HG02798 (cell line): ENCODE results near the gene SCYL1.
"Not testable (repeated sequence)": the region's sequence is repeated elsewhere in the genome, so short reads cannot be mapped to it uniquely, and the experiment has no call there.

Experiments used
- ATAC-seq: cut with Tn5 transposase; IDR thresholded peaks from one replicate; pipeline ENCODE4 v1.9.1; 2021; ENCODE audit warnings: mild to moderate bottlenecking; ENCODE audit not compliant: unreplicated experiment, poor library complexity

Gene SCYL1

DNA sequence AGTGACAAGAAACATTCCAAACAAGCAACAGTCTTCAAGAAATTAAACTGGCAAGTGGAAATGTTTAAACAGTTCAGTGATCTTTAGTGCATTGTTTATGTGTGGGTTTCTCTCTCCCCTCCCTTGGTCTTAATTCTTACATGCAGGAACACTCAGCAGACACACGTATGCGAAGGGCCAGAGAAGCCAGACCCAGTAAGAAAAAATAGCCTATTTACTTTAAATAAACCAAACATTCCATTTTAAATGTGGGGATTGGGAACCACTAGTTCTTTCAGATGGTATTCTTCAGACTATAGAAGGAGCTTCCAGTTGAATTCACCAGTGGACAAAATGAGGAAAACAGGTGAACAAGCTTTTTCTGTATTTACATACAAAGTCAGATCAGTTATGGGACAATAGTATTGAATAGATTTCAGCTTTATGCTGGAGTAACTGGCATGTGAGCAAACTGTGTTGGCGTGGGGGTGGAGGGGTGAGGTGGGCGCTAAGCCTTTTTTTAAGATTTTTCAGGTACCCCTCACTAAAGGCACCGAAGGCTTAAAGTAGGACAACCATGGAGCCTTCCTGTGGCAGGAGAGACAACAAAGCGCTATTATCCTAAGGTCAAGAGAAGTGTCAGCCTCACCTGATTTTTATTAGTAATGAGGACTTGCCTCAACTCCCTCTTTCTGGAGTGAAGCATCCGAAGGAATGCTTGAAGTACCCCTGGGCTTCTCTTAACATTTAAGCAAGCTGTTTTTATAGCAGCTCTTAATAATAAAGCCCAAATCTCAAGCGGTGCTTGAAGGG is 20.0 kb upstream of the SCYL1 start:
- no peak for ATAC-seq

DNA sequence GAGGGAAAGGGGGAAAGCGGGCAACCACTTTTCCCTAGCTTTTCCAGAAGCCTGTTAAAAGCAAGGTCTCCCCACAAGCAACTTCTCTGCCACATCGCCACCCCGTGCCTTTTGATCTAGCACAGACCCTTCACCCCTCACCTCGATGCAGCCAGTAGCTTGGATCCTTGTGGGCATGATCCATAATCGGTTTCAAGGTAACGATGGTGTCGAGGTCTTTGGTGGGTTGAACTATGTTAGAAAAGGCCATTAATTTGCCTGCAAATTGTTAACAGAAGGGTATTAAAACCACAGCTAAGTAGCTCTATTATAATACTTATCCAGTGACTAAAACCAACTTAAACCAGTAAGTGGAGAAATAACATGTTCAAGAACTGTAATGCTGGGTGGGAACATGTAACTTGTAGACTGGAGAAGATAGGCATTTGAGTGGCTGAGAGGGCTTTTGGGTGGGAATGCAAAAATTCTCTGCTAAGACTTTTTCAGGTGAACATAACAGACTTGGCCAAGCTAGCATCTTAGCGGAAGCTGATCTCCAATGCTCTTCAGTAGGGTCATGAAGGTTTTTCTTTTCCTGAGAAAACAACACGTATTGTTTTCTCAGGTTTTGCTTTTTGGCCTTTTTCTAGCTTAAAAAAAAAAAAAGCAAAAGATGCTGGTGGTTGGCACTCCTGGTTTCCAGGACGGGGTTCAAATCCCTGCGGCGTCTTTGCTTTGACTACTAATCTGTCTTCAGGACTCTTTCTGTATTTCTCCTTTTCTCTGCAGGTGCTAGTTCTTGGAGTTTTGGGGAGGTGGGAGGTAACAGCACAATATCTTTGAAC is 19.2 kb upstream of the SCYL1 start:
- no peak for ATAC-seq

DNA sequence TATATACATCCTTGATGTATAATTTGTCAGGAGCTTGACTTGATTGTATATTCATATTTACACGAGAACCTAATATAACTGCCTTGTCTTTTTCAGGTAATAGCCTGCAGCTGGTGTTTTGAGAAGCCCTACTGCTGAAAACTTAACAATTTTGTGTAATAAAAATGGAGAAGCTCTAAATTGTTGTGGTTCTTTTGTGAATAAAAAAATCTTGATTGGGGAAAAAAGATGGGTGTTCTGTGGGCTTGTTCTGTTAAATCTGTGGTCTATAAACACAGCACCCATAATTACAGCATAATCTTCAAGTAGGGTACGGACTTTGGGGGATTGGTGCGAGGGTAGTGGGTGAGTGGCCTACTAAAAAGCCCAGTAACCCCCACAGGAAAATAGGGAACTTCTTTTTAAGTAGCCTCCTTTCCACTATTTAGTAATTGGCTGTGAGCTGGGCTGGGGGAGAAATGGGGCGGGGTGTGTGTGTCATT is 18.6 kb upstream of the SCYL1 start:
- no peak for ATAC-seq

DNA sequence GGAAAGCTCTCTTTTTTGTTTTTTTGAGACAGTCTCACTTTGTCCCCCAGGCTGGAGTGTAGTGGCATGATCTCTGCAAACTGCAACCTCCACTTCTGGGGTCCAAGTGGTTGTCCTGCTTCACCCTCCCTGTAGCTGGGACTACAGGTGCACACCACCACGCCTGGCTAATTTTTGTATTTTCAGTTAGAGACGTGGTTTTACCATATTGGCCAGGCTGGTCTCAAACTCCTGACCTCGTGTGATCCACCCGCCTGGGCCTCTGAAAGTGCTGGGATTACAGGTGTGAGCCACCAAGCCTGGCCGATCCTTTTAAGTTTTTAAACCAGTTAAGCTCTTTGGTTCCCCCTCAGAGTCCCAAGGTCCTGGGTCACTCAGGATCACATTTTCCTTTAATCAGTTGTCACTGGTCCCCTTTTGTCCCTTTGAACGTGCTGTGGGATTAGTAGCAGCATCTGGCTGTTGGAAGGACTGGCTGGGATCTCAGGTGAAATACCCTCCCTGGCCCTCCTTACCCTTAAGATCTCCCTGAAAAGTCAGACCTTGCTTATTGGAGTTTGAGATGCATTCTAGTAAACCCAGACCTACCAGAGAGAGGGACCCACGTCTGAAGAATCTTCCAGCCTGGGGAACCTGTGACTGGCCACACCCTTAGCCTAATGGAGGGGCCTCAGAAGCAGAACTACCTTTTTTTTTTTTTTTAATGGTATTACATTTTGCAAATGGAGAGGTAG is 17.9 kb upstream of the SCYL1 start:
- ATAC-seq: peak; percentile 43

DNA sequence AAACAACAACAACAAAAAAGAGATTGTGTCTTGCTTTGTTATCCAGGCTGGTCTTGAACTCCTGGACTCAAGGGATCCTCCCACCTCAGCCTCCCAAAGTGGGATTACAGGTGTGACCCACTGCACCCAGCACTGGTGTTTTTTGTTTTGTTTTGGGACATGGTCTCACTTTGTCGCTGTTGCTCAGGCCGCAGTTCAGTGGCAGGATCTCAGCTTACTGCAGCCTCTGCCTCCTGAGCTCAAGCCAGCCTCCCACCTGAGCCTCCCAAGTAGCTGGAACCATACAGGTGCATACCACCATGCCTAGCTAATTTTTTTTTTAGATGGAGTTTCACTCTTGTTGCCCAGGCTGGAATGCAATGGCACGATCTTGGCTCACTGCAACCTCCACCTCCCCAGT is 12.6 kb upstream of the SCYL1 start:
- not testable (repeated sequence) for ATAC-seq

DNA sequence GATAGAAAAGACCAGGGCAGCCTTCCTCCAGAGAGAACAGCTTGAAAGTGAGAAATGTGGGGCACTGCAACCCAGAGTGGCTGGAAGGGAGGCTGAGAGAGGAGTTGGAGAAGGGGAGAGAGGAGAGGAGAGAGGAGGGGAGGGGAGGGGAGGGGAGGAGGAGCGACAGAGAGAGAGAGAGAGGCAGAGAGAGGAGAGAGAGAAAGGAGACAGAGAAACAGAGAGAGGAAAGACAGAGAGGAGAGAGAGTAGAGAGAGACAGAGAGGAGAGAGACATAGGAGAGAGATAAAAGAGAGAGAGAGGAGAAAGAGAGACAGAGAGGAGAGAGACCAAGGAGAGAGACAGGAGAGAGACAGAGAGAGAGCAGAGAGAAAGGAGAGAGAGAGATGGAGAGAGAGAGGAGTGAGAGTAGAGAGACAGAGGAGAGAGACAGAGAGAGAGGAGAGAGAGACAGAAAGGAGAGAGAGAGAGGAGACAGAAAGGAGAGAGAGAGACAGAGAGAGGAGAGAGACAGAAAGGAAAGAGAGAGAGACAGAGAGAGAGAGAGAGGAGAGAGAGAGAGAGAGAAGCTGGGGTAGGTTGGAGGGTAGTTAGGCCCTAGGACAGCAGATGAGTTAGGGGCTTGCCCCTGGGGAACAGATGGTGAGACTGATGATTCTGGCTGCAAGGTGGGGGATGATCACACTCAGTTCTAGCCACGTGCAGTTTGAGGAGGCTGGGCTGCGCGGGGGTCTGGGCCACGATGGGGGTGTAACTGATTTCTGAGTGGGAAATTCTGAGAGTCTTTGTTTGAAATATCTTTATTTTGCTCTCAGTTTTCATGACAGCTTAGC is 8.5 kb upstream of the SCYL1 start:
- ATAC-seq: no peak

DNA sequence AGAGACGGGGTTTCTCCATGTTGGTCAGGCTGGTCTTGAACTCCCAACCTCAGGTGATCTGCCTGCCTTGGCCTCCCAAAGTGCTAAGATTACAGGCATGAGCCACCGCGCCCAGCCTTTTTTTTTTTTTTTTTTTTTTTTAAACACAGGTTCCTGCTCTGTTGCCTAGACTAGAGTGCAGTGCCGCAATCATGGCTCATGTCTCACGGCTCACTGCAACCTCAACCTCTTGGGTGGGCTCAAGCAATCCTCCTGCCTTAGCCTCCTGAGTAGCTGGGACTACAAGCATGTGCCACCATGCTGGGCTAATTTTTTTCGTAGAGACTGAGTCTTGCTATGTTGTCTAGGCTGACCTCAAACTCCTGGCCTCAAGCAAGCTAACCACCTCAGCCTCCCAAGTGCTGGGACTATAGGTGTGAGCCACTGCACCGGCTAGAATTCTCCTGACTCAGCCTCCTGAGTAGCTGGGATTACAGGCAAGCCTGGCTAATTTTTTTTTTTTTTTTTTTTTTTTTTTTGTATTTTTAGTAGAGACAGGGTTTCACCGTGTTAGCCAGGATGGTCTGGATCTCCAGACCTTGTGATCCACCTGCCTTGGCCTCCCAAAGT is 5.8 kb upstream of the SCYL1 start:
- not testable (repeated sequence) for ATAC-seq

DNA sequence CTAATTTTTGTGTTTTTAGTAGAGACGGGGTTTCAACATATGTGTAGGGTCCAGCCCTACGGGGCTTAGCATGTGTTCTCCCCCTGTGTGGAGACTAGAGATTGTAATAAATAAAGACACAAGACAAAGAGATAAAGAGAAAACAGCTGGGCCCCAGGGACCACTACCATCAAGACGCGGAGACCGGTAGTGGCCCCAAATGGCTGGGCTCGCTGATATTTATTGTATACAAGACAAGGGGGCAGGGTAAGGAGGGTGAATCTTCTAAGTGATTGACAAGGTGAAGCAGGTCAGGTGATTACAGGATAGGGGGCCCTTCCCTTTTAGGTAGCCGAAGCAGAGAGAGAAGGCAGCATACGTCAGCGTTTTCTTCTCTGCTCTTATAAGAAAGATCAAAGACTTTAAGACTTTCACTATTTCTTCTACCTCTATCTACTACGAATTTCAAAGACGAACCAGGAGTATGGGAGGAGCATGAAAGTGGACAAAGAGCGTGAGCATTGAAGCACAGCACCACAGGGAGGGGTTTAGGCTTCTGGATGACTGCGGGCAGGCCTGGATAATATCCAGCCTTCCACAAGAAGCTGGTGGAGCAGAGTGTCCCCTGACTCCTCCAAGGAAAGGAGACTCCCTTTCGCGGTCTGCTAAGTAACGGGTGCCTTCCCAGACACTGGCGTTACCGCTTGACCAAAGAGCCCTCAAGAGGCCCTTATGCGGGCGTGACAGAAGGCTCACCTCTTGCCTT is 2.9 kb upstream of the SCYL1 start:
- not testable (repeated sequence) for ATAC-seq

DNA sequence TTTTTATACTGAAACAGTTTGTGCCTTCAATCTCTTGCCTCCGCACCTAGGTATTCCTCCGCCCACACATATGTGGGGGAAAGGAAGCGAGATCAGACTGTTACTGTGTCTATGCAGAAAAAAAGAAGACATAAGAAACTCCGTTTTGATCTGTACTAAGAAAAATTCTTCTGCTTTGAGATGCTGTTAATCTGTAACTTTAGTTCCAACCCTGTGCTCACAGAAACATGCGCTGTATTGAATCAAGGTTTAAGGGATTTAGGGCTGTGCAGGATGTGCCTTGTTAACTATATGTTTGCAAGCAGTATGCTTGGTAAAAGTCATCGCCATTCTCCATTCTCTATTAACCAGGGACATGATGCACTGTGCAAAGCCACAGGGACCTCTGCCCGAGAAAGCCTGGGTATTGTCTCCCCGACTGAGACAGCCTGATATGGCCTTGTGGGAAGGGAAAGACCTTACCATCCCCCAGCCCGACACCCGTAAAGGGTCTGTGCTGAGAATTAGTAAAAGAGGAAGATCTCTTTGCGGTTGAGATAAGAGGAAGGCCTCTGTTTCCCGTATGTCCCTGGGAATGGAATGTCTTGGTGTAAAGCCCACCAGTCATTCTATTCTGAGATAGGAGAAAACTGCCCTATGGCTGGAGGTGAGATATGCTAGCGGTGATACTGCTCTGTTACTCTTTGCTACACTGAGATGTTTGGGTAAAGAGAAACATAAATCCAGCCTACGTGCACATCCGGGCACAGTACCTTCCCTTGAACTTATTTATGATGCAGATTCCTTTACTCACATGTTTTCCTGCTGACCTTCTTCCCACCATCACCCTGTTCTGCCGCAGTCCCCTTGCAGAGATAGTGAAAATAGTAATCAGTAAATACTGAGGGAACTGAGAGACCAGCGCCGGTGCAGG is 1.9 kb upstream of the SCYL1 start:
- ATAC-seq: not testable (repeated sequence)

DNA sequence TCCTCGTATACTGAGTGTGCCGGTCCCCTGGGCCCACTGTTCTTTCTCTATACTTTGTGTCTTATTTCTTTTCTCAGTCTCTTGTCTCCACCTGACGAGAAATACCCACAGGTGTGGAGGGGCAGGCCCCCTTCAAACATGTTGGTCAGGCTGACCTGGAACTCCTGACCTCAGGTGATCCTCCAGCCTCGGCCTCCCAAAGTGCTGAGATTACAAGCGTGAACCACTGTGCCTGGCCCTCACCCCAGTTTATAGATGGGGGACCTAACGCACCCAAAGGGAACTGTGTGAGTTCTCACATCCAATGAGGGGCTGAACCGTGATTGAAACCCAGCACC is 1.3 kb upstream of the SCYL1 start:
- not testable (repeated sequence) for ATAC-seq

DNA sequence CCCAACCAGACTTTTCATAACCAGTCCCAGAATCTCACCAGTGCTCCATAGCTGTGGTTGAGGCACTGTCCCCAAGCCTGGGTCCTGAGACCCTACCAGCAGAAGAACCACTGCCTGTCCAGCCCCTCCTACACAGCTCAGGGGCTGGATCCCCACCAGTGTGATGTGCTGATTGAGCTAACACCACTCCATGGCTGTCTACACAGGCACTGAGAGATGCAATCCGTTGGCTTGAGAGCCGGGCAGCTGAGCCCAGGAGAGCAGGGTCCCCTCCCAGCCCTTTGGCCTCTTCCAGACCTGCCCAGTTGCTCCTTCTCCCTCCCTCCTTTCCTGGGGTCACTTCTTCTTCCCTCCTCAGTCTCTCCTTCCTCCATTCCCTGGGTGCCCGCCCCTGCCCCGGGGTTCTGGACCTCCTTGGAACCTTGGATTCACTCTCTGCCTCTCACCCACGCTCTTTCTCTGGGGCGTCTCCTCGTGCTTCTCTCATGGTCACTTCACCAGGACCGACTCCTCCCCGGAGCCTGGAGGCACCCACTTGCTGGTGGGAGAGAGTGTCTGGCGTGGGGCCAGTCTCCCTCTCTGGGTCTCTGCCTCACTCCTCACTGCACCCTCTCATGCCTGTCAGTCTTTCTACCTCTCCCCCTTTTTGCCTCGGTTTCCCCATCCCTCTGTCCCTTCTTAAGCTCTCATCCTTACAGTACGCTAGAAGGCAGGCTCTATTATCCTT is 706 bp upstream of the SCYL1 start:
- ATAC-seq: no peak

DNA sequence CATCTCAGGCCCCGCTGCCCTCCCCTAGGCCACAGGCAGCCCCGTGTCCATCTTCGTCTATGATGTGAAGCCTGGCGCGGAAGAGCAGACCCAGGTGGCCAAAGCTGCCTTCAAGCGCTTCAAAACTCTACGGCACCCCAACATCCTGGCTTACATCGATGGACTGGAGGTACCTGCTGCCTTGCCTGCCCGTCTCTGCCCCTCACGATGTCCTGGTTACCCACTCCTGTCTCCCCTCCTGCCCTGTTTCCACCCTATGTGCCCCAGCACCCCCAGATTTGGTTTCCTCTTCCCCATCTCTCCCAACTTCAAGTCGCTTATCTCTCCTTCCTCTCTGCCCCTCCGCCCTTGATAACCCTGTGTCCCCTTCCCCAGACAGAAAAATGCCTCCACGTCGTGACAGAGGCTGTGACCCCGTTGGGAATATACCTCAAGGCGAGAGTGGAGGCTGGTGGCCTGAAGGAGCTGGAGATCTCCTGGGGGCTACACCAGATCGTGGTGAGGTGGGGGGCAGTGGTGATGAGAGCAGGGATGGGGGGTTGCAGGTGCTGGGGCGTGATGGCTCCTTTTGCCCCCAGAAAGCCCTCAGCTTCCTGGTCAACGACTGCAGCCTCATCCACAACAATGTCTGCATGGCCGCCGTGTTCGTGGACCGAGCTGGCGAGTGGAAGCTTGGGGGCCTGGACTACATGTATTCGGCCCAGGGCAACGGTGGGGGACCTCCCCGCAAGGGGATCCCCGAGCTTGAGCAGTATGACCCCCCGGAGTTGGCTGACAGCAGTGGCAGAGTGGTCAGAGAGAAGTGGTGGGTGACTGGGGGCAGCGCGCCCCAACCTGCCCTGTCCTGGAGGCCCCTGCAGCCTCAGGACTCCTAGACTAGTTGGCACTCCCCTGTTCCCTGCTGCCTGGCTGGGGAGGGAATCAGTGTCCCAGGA is 930 bp downstream of the SCYL1 start:
- ATAC-seq: no peak

DNA sequence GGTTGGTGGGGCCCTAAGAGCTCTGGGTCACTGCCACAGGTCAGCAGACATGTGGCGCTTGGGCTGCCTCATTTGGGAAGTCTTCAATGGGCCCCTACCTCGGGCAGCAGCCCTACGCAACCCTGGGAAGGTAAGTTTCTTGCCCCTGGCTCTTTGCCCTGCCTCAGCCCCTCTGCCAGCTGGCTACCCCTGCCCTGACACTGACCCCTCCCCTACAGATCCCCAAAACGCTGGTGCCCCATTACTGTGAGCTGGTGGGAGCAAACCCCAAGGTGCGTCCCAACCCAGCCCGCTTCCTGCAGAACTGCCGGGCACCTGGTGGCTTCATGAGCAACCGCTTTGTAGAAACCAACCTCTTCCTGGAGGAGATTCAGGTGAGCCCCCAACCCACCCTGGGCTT is 1.9 kb downstream of the SCYL1 start:
- no peak for ATAC-seq

DNA sequence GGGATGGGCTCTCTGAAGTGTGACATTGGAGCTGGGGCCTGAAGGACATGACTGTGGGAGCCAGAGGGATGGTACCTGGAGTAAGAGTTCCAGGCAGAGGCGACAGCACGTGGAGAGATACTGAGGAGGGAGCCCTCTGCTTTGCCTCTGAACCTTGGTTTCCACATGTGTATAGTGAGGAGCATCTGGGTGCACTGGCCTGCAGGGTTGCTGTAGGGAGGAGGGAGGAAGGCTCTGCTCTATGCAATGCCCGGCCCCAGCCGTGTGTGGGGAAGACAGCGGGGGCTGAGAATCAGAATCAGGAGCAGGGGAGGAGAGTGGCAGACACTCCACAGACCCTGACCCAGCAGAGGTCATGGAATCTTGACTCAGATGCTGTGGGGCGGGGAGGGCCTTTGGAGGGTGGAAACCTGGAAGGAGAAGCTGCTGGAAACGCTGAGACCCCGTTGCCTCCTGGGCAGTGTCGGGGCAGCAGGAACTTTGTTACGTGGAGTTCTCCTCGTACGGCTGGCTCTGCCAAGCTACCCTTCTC is 4.0 kb downstream of the SCYL1 start:
- ATAC-seq: no peak

DNA sequence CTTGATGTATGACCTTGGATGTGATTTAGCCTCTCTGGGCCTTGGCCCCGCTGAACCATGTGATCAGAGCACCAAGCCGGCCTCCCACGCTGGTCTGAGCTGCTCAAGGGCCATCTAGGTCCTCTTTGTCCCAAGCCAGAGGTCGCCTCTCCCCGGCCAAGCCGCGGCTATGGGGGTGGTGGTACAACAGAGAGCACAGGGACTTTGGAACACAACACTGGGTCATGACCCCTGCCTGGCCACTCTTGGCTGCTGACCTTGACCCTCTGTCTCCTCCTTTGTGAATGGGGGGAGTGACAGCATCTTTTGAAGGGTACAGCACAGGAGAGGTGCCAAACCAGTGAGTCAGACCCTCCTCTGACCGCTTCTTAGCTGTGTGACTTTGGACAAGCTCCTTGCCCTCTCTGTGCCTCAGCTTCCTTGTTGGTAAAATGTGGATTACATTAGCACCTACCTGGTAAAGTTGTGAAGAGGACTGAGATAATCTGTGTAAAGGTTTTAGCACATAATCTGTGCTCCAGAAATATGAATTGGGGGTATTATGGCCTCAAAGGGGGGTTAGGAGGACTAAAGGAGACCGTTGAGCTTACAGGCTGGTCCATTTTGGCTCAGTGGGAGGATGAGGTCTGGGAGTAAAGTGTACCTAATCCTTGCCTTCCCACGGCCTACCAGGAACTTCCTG is 4.7 kb downstream of the SCYL1 start:
- no peak for ATAC-seq

DNA sequence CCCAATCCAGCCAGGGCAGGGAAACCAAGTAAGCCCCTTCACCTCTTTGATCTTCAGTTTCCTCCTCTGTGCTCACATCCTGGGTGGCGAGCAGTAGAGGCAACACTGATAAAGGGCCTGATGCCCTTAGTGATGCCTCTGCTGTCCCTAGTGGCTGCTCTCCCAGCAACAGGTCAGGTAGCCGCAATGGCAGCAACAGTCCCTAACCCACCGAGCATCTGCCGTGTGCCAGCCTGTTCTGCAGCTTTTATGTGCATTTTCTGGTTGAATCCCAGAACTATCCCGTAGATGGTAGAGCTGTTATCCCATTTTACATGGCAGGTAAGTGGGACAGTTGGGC is 5.2 kb downstream of the SCYL1 start:
- ATAC-seq: no peak
